ENCODE data around the gene THSD7A.

Gene THSD7A

GRCh38 chr7:11343818-11344413 lies 488.1 kb downstream of the THSD7A start:
- TF ChIP-seq, protein P1, sequence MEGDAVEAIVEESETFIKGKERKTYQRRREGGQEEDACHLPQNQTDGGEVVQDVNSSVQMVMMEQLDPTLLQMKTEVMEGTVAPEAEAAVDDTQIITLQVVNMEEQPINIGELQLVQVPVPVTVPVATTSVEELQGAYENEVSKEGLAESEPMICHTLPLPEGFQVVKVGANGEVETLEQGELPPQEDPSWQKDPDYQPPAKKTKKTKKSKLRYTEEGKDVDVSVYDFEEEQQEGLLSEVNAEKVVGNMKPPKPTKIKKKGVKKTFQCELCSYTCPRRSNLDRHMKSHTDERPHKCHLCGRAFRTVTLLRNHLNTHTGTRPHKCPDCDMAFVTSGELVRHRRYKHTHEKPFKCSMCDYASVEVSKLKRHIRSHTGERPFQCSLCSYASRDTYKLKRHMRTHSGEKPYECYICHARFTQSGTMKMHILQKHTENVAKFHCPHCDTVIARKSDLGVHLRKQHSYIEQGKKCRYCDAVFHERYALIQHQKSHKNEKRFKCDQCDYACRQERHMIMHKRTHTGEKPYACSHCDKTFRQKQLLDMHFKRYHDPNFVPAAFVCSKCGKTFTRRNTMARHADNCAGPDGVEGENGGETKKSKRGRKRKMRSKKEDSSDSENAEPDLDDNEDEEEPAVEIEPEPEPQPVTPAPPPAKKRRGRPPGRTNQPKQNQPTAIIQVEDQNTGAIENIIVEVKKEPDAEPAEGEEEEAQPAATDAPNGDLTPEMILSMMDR (IDR thresholded peaks at IDR 0.05; ENCODE audit: extremely low read depth, missing control alignments) = peak; percentile 35

DNA sequence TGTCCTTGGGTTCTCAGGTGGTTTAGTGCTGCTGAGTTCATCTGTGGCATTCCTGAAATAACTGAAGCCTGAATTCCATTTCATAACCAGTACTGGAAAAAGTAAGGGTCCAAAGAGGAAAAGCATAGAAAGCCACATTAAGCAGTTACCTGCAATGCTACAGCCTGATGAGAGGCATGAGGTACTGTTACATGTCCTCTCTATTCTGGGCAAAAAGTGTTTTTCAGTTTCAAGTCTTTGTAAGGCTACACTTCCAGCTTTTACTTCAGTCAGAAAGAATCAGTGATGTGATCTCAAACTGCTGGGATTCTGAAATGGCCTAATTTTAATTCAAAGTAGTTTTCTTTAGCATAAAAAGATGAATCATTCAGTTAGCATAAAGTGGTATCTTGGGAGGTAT lies 488.9 kb downstream of the THSD7A start:
- DNase-seq (ENCODE audit: low spot score) = no peak
- TF ChIP-seq, protein P1 (IDR thresholded peaks at IDR 0.05; ENCODE audit: extremely low read depth, missing control alignments) = no peak

More at GRCh38 chr7:11343818-11344413, 488.1 kb downstream of the THSD7A start:
- peak; percentile 9 for DNase-seq (ENCODE audit: low spot score)

DNA sequence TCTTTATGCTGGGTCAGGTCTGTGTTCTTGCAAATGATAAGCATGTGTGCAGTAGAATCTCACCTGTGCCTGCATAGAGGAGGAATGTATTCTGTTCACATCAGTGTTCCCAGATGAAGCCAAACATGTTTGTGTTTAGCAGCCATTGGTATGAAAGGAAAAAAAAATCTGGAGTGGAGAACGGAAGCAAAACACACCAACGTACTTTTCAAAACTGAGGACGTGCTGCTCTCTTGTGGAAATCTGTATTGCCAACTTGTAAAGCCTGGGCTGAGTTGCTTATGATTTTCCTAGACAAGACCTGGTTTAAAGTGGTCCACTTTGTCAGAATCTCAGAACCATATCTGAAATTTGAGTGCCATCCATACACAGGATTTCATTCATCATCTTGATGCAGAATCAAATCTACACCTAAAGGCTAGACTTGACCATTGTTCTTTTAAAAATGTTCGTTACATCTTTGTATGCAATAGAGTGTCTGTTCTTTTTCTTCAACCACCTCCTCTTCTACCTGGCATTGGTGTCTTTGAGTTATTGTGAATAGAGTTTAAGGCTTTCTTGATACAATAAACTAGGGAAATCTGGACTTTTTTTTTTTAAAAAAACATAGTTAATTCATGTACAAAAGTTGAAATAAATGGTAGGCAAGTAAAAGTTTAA lies 490.6 kb downstream of the THSD7A start:
- no peak for DNase-seq (ENCODE audit: low spot score)
- TF ChIP-seq, protein P1 (IDR thresholded peaks at IDR 0.05; ENCODE audit: extremely low read depth, missing control alignments) = no peak

DNA sequence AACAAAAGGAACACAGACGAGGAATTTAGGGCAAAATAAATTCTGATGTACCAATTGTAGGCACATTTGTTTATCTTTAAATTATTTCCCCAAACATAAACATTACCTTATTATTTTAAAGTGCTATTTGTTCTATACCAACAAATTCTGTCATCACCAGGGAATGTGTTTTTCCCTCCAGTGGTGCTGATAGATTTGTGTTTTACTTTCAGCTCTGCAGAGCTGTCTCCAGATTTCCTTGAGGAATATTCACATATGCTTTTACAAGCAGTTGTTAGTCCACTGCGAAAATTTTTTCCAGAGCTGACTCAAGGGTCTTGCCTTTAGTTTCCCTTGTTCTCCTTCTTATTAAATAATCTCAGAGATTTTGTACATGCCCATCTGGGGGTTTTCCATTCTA lies 495.6 kb downstream of the THSD7A start:
- no peak for DNase-seq (ENCODE audit: low spot score)
- TF ChIP-seq, protein P1 (IDR thresholded peaks at IDR 0.05; ENCODE audit: extremely low read depth, missing control alignments) = no peak

DNA sequence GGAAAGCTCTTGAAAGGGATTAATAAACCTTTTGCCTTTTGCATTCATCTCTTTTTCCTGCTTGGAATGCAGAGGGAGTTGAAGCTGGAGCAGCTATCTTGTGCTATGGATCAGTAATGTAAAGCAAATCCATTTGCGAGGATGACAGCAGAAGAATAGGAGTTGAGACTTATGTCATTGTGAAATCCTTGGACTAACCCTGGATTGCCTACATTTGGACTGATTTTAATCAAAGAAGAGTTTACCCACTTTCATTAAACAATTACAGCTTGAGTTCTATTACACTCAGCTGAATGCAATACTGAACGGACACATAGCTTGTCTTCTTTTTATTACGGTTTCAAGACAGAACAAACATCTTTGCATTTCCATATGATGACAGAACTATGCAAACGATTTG lies 496.1 kb downstream of the THSD7A start:
- DNase-seq (ENCODE audit: low spot score) = no peak
- TF ChIP-seq, protein P1 (IDR thresholded peaks at IDR 0.05; ENCODE audit: extremely low read depth, missing control alignments) = no peak

DNA sequence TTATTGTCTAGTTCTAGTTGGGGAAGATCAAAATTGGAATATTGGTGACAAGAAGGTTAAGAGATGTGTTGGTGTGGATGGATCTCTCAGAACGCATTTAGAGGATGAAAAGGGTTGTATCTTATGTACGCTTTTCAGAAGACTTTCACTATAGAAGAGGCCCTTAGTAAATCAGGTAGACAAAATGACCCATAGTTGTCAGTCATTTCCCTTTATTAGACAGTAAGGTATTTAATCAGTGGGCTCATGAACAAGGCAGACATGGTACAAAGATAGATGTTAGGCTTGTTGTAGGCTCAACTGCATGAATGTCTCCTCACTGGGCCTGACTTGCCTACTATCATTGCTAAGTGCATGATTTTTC lies 499.2 kb downstream of the THSD7A start:
- TF ChIP-seq, protein P1 (IDR thresholded peaks at IDR 0.05; ENCODE audit: extremely low read depth, missing control alignments) = no peak
- no peak for DNase-seq (ENCODE audit: low spot score)

DNA sequence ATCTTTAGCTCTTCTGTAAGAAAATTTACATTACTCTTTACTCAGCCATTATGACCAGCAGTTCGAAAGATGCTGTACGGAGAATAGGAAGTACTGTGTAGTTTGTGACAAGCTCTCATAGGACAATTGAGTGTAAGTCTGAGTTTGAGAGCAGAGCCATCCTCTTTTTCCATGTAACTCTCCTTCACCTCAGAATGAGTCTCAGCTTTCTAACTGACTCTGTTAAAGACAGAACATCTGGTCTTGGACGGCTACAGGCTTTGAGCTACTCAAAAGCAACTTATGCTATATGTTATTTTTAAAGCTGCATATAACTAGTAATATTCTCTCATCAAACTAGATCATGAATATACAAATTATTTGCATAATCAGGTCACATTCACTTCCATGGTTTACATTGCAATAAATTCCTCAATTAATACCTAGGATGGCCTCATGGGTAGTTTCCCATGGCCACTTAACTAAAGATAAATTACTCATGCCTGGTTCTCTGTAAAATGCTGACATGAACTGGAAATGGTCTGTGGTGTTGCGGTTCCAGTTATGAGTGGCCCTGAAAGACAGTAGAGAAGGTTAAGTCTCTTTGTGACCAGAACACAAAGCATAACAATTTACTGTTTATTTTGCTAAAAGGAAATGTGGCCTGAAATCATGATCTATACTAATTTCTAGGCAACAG lies 499.7 kb downstream of the THSD7A start:
- peak; percentile 27 for DNase-seq (ENCODE audit: low spot score)
- TF ChIP-seq, protein P1 (IDR thresholded peaks at IDR 0.05; ENCODE audit: extremely low read depth, missing control alignments) = no peak

All from GM20000 (cell line).